Hepatocyte (in vitro differentiated cells): ENCODE results near the gene DAB2. TPM values are rescaled to one million over a fixed set of nuclear protein-coding genes. Genes with fewer than 3 reads are reported as not detected.

ENCODE experiments used
- DNase-seq: peaks from one replicate; pipeline ENCODE4 v3.0.0-alpha.2; 2016; ENCODE audit warnings: low spot score
- H2AFZ ChIP-seq: fragments of 200-600 bp; sonication (generic); 2 replicates; pipeline ENCODE4 v1.6.0; 2016; ENCODE audit warnings: antibody characterized with exemption, mild to moderate bottlenecking
- H3K27ac ChIP-seq: fragments of 200-600 bp; sonication (generic); 2 replicates; pipeline ENCODE4 v1.5.1; 2016; ENCODE audit warnings: mild to moderate bottlenecking
- H3K27me3 ChIP-seq: fragments of 200-600 bp; sonication (generic); 2 replicates; pipeline ENCODE4 v1.6.1; 2016
- H3K36me3 ChIP-seq: fragments of 200-600 bp; sonication (generic); replicated peaks from 2 replicates; pipeline ENCODE4 v1.5.1; 2016; ENCODE audit warnings: low read depth; ENCODE audit not compliant: insufficient read depth
- H3K4me1 ChIP-seq: fragments of 200-600 bp; sonication (generic); 2 replicates; pipeline ENCODE4 v1.5.1; 2016; ENCODE audit warnings: mild to moderate bottlenecking, moderate library complexity; ENCODE audit not compliant: insufficient read depth
- H3K4me2 ChIP-seq: fragments of 200-600 bp; sonication (generic); 2 replicates; pipeline ENCODE4 v1.6.0; 2016
- H3K4me3 ChIP-seq: fragments of 200-600 bp; sonication (generic); 2 replicates; pipeline ENCODE4 v1.5.1; 2016; ENCODE audit warnings: mild to moderate bottlenecking
- H3K79me2 ChIP-seq: fragments of 200-600 bp; sonication (generic); 2 replicates; pipeline ENCODE4 v1.6.0; 2017; ENCODE audit warnings: mild to moderate bottlenecking
- H3K9me2 ChIP-seq: fragments of 200-600 bp; sonication (generic); replicated peaks from 2 replicates; pipeline ENCODE4 v1.6.0; 2017; ENCODE audit warnings: mild to moderate bottlenecking; ENCODE audit not compliant: insufficient read depth
- H3K9me3 ChIP-seq: fragments of 200-600 bp; sonication (generic); 2 replicates; pipeline ENCODE4 v1.5.1; 2016; ENCODE audit warnings: low read depth, mild to moderate bottlenecking
- H4K20me1 ChIP-seq: fragments of 200-600 bp; sonication (generic); 2 replicates; pipeline ENCODE4 v1.6.0; 2016; ENCODE audit warnings: mild to moderate bottlenecking; ENCODE audit not compliant: insufficient read depth, poor library complexity, severe bottlenecking
- EZH2 ChIP-seq: fragments of 200-600 bp; sonication (generic); IDR thresholded peaks from 2 replicates; pipeline ENCODE4 v1.6.1; 2016; ENCODE audit warnings: antibody characterized with exemption, mild to moderate bottlenecking, borderline replicate concordance
- EZH2phosphoT487 ChIP-seq: fragments of 200-600 bp; sonication (generic); IDR thresholded peaks from one replicate; pipeline ENCODE4 v1.6.1; 2018; ENCODE audit warnings: antibody characterized with exemption, mild to moderate bottlenecking, low read depth, moderate library complexity; ENCODE audit not compliant: unreplicated experiment, severe bottlenecking
- WGBS: methylation state at CpG from one replicate; pipeline ENCODE4 v1.1.6; 2016; ENCODE audit warnings: low lambda C conversion rate; ENCODE audit errors: missing lambda C conversion rate; 5-methylcytosine and 5-hydroxymethylcytosine counted together
- polyA plus RNA-seq: library from polyadenylated mRNA; unstranded; fragments of >200 nt; fragmentation: Nextera tagmentation; extraction: Ambion mirVana; gene quantifications from 2 replicates; pipeline ENCODE4 v1.2.1, GENCODE V29; 2016
- total RNA-seq: library from RNA; depleted of rRNA; stranded (reverse); fragments of >200 nt; gene quantifications from 2 replicates; pipeline ENCODE4 v1.2.3, GENCODE V29; 2014
- TF ChIP-seq, protein P1 (sequence below): fragments of 200-600 bp; sonication (generic); IDR thresholded peaks from 2 replicates; pipeline ENCODE4 v1.5.1; 2016; ENCODE audit warnings: antibody characterized with exemption, mild to moderate bottlenecking; ENCODE audit not compliant: poor library complexity

The DAB2 gene
- total and polyA plus RNA-seq, 2 experiments from 2014 or later = 98.9 to 130 TPM

DNA sequence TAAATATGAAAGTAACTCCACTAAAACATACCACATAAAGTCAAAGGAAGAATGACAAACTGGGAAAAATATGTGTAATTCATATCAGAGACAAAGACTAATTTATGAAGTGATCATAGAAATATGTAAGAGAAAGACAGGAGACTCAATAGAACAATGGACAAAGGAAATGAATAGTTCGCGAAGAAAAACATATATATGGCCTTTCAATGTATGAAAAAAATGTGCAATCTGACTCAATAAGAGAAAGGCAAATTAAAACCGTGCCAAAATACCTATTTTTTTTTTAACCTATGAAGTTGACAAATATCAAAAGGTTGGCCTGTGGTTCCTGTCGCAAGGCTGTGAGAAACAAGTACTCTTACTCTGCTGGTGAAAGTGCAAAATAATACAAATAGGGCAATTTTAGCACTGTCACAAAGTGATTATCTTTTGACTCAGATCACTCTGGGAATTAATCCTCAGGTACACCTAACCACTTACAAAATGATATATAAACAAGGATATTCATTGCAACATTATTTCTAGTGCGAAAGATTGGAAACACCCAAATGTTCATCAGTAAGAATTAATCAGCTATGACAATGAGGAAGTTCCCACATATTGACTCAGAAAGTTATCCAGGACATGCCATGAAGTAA lies 64.2 kb downstream of the DAB2 start:
- Histone ChIP-seq H3K79me2 (no peaks in the 10 kb centered on the region), H3K4me3 (no peak overlapping the region), H3K36me3 (no peaks in the 10 kb centered on the region), H4K20me1 (no peaks in the 10 kb centered on the region), H3K27ac (no peak overlapping the region), H3K9me3 (no peaks in the 10 kb centered on the region), H3K4me2 (no peak overlapping the region), H3K27me3 (no peaks in the 10 kb centered on the region), H3K4me1 (no peaks in the 10 kb centered on the region), H3K9me2 (no peaks in the 10 kb centered on the region), H2AFZ (no peak overlapping the region)
- no peak for DNase-seq
- WGBS = 96% methylated on average over 5 of the region's 5 CpGs
- TF ChIP-seq, protein P1, sequence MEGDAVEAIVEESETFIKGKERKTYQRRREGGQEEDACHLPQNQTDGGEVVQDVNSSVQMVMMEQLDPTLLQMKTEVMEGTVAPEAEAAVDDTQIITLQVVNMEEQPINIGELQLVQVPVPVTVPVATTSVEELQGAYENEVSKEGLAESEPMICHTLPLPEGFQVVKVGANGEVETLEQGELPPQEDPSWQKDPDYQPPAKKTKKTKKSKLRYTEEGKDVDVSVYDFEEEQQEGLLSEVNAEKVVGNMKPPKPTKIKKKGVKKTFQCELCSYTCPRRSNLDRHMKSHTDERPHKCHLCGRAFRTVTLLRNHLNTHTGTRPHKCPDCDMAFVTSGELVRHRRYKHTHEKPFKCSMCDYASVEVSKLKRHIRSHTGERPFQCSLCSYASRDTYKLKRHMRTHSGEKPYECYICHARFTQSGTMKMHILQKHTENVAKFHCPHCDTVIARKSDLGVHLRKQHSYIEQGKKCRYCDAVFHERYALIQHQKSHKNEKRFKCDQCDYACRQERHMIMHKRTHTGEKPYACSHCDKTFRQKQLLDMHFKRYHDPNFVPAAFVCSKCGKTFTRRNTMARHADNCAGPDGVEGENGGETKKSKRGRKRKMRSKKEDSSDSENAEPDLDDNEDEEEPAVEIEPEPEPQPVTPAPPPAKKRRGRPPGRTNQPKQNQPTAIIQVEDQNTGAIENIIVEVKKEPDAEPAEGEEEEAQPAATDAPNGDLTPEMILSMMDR = no peak
- TF ChIP-seq EZH2 (no peak), EZH2phosphoT487 (no peak)

DNA sequence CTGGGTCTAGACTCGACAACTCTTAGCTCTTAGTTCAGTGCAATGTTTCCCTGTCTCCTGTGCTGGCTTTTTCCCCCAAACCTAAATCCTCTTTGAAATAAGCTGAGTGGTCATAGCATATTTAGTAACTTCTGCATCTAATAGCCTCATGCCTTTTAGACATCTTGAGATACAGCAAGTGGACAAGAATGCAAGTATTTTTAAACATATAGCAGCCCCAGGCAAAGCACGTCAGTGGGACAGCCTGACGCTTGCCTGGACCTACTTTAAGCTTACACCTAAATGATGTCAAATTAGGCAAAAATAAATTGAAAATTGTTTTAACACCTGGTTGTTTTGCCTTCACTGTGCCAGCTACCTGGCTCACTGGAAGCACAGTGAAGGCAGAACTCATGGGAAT lies 68.5 kb downstream of the DAB2 start:
- Histone ChIP-seq H2AFZ (no peak overlapping the region), H3K9me2 (no peaks in the 10 kb centered on the region), H3K4me2 (no peak overlapping the region), H3K27ac (no peak overlapping the region), H3K36me3 (no peaks in the 10 kb centered on the region), H3K4me3 (no peak overlapping the region), H4K20me1 (no peaks in the 10 kb centered on the region), H3K27me3 (no peaks in the 10 kb centered on the region), H3K79me2 (no peaks in the 10 kb centered on the region), H3K9me3 (no peaks in the 10 kb centered on the region), H3K4me1 (no peaks in the 10 kb centered on the region)
- TF ChIP-seq EZH2phosphoT487 (no peak), EZH2 (no peak)
- TF ChIP-seq, protein P1 = no peak
- no peak for DNase-seq
- WGBS = 85% methylated on average over 3 of the region's 3 CpGs

DNA sequence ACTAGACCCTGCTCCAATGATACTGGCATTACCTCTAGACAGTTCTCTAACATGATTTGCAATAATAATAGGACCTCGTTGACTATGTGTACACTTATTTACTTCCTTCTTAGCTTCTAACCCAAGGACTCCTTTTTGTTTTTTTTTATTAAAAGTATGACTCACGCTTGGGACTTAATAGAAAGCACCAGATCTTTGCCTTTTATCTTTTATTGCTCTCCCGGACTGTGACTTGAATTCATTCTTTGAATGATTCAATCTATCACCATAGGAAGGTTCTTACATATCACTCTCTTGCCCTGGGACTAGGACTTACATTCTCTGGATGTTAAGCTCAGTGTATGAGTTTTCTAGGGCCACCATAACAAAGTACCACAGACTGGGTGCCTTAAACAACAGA lies 69.5 kb downstream of the DAB2 start:
- Histone ChIP-seq H3K4me3 (no peak overlapping the region), H3K9me3 (no peaks in the 10 kb centered on the region), H3K4me2 (no peak overlapping the region), H3K79me2 (no peaks in the 10 kb centered on the region), H3K36me3 (no peaks in the 10 kb centered on the region), H3K27me3 (no peaks in the 10 kb centered on the region), H4K20me1 (no peaks in the 10 kb centered on the region), H3K27ac (no peak overlapping the region), H3K9me2 (no peaks in the 10 kb centered on the region), H2AFZ (no peak overlapping the region), H3K4me1 (no peaks in the 10 kb centered on the region)
- no peak for DNase-seq
- WGBS = 68% methylated on average over 3 of the region's 3 CpGs
- TF ChIP-seq EZH2phosphoT487 = no peak
- no peak for TF ChIP-seq EZH2
- TF ChIP-seq, protein P1 = no peak
